ENCODE measurements around the gene TMEM131L. TPM values are rescaled to one million over a fixed set of nuclear protein-coding genes. Genes with fewer than 3 reads are reported as not detected.
A peak's percentile ranks its signal among the peaks of the same experiment; 100 is the strongest.
"Not testable (repeated sequence)": the region's sequence is repeated elsewhere in the genome, so short reads cannot be mapped to it uniquely, and the experiment has no call there.

TMEM131L gene, protein sequence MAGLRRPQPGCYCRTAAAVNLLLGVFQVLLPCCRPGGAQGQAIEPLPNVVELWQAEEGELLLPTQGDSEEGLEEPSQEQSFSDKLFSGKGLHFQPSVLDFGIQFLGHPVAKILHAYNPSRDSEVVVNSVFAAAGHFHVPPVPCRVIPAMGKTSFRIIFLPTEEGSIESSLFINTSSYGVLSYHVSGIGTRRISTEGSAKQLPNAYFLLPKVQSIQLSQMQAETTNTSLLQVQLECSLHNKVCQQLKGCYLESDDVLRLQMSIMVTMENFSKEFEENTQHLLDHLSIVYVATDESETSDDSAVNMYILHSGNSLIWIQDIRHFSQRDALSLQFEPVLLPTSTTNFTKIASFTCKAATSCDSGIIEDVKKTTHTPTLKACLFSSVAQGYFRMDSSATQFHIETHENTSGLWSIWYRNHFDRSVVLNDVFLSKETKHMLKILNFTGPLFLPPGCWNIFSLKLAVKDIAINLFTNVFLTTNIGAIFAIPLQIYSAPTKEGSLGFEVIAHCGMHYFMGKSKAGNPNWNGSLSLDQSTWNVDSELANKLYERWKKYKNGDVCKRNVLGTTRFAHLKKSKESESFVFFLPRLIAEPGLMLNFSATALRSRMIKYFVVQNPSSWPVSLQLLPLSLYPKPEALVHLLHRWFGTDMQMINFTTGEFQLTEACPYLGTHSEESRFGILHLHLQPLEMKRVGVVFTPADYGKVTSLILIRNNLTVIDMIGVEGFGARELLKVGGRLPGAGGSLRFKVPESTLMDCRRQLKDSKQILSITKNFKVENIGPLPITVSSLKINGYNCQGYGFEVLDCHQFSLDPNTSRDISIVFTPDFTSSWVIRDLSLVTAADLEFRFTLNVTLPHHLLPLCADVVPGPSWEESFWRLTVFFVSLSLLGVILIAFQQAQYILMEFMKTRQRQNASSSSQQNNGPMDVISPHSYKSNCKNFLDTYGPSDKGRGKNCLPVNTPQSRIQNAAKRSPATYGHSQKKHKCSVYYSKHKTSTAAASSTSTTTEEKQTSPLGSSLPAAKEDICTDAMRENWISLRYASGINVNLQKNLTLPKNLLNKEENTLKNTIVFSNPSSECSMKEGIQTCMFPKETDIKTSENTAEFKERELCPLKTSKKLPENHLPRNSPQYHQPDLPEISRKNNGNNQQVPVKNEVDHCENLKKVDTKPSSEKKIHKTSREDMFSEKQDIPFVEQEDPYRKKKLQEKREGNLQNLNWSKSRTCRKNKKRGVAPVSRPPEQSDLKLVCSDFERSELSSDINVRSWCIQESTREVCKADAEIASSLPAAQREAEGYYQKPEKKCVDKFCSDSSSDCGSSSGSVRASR (N-terminal part only)
- 6.0 and 7.5 TPM in 2 replicates for polyA plus RNA-seq (2011; rRNA removed)
- polyA minus RNA-seq (2011; rRNA and poly(A)+ RNA removed): 7.0 and 9.5 TPM in 2 replicates

DNA sequence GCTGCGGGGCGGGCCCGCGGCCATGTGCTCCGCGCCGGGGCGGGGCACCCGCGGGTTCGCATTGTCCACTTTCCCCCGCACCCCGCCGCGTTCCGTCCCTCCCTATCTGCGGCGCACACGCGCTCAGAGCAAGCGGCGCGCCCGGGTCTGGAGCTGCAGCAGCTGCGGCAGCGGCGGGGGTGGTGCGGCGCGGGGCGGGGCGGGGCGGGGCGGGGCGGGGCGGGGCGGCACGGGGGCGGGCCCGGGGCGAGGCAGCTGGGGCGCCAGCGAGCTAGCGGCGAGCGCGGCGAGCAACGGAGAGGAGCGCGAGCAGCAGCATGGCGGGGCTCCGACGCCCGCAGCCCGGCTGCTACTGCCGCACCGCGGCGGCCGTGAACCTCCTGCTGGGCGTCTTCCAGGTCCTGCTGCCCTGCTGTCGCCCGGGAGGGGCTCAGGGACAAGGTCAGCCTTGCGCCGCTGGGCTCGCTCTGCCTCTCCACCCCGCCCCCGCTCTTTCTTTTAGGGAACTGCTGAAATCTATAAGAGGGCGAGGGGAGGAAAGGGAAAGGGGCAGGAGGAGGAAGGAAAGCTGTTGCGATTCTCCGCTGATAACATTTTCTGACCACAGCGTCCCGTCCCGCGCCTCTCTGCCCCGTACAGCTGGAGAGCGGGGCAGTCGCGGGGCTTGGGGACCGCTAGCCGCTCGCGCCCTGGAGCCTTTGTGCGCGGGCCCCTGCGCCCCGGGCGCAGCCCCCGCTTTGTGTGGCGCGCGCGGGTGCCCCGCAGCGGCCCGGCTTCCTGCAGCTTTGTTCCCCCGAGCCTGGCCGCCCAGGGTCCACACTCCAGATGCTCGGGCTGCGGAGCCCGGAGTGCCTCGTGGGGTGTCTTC is at the start of gene TMEM131L:
Gene TMEM131L (plus strand): TSS at position 280 of the 868 bp plus-strand sequence. CDS start 38 bp downstream, at position 318.
- ChIA-PET POLR2A (no interaction called here), CTCF (interaction anchor here (0.5 to 2.9 kb wide), 11 partner anchors 12 to 370 kb away, joined by 3 to 16 read pairs (median 4); partner anchors contain the start of gene MND1)
- TF ChIP-seq, protein P1, sequence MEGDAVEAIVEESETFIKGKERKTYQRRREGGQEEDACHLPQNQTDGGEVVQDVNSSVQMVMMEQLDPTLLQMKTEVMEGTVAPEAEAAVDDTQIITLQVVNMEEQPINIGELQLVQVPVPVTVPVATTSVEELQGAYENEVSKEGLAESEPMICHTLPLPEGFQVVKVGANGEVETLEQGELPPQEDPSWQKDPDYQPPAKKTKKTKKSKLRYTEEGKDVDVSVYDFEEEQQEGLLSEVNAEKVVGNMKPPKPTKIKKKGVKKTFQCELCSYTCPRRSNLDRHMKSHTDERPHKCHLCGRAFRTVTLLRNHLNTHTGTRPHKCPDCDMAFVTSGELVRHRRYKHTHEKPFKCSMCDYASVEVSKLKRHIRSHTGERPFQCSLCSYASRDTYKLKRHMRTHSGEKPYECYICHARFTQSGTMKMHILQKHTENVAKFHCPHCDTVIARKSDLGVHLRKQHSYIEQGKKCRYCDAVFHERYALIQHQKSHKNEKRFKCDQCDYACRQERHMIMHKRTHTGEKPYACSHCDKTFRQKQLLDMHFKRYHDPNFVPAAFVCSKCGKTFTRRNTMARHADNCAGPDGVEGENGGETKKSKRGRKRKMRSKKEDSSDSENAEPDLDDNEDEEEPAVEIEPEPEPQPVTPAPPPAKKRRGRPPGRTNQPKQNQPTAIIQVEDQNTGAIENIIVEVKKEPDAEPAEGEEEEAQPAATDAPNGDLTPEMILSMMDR (IDR thresholded peaks at IDR 0.05; ENCODE audit: insufficient read depth, low read depth, low read length): peak; percentile 29
- Histone ChIP-seq H3K4me3 (ENCODE audit: low read depth, low read length) (peak within 1 kb of the TSS; percentile 91), H3K36me3 (ENCODE audit: control insufficient read depth, insufficient read depth, low read length) (no peaks in the 10 kb centered on the region), H3K27me3 (ENCODE audit: control insufficient read depth, insufficient read depth, low read length) (no peaks in the 10 kb centered on the region)
- DNase-seq (ENCODE audit: low read depth): no peak

DNA sequence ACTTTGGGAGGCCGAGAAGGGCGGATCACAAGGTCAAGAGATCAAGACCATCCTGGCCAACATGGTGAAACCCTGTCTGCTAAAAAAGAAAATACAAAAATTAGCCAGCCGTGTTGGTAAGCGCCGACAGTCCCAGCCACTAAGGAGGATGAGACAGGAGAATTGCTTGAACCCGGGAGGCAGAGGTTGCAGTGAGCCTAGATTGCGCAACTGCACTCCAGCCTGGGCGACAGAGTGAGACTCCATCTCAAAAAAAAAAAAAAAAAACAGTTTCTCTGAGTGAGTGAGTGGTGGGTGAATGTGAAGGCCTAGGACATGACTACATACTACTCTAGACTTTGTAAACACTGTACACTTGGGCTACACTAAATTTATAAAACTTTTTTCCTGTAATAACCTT is 49.7 kb upstream of the TMEM131L start:
- H3K4me3 ChIP-seq (ENCODE audit: low read depth, low read length); POLR2A ChIA-PET; H3K36me3 ChIP-seq (ENCODE audit: control insufficient read depth, insufficient read depth, low read length); H3K27me3 ChIP-seq (ENCODE audit: control insufficient read depth, insufficient read depth, low read length); DNase-seq (ENCODE audit: low read depth): not testable (repeated sequence)
- CTCF ChIA-PET: interaction anchor here (1.4 kb wide), 1 partner anchor 42 kb away, joined by 3 read pairs; no protein-coding TSS in a partner anchor

DNA sequence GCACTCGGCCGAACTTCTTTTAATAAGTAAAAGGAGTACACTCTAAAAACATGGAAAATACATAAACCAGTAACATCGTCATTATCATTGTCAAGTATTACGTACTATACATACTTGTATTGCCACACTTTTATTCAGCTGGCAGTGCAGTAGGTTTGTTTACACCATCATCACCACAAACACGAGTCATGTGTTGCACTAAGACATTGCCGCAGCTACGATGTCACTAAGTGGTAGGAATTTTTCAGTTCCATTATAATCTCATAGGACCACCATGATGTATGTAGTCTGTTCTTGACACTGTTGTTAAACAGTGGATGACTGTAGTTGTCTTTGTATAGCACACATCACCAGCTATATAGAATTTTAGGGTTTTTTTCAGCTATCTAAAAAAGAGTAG is 48.0 kb upstream of the TMEM131L start:
- H3K27me3 ChIP-seq (ENCODE audit: control insufficient read depth, insufficient read depth, low read length): no peaks in the 10 kb centered on the region
- no peak for DNase-seq (ENCODE audit: low read depth)
- TF ChIP-seq, protein P1 (IDR thresholded peaks at IDR 0.05; ENCODE audit: insufficient read depth, low read depth, low read length): no peak
- H3K4me3 ChIP-seq (ENCODE audit: low read depth, low read length): no peak overlapping the region
- ChIA-PET POLR2A (no interaction called here), CTCF (interaction anchor here (0.9 to 1.4 kb wide), 4 partner anchors 9 to 54 kb away, joined by 3 read pairs; no protein-coding TSS in a partner anchor)
- no peaks in the 10 kb centered on the region for H3K36me3 ChIP-seq (ENCODE audit: control insufficient read depth, insufficient read depth, low read length)

DNA sequence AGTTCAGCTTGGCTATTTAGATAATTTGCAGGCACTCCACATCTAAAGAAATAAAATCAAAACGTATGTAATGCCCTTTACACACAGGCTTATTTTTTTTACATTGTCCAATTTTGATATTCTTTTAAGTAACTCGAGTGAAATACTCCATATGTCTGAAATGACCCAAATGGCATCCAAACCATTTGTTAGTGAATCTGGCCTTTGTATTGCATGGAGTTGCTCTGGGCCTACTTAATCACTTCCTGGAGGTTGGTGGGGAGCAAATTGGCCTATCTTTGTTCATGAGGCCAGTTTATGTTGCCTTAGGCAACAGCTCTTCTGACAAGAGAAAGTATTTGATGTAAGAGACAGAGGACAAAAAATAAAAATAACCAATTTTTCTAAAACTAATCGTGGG is 47.6 kb upstream of the TMEM131L start:
- Histone ChIP-seq H3K36me3 (ENCODE audit: control insufficient read depth, insufficient read depth, low read length) (no peaks in the 10 kb centered on the region), H3K27me3 (ENCODE audit: control insufficient read depth, insufficient read depth, low read length) (no peaks in the 10 kb centered on the region), H3K4me3 (ENCODE audit: low read depth, low read length) (no peak overlapping the region)
- TF ChIP-seq, protein P1 (IDR thresholded peaks at IDR 0.05; ENCODE audit: insufficient read depth, low read depth, low read length): no peak
- ChIA-PET POLR2A (no interaction called here), CTCF (interaction anchor here (0.9 to 1.1 kb wide), 4 partner anchors 8 to 54 kb away, joined by 3 read pairs; no protein-coding TSS in a partner anchor)
- DNase-seq (ENCODE audit: low read depth): no peak
